Nephron (organoid): ENCODE data around the gene TAF8.
"Not testable (repeated sequence)": the region's sequence is repeated elsewhere in the genome, so short reads cannot be mapped to it uniquely, and the experiment has no call there.

Experiments used
- H3K27ac Mint-ChIP-seq, 3 experiments: 2 replicates each; pipeline ENCODE4 v1.8.0; 2020; ENCODE audit warnings: mixed read lengths in 3 of 3, mild to moderate bottlenecking in 2 of 3, moderate library complexity in 1 of 3
- H3K27me3 Mint-ChIP-seq: 2 replicates; pipeline ENCODE4 v1.8.0; 2021; ENCODE audit warnings: low read depth, mild to moderate bottlenecking, moderate library complexity, mixed read lengths
- H3K36me3 Mint-ChIP-seq: 2 replicates; pipeline ENCODE4 v1.8.0; 2020; ENCODE audit warnings: low read depth, mixed read lengths
- H3K4me1 Mint-ChIP-seq: 2 replicates; pipeline ENCODE4 v1.8.0; 2020; ENCODE audit warnings: mixed read lengths
- H3K4me3 Mint-ChIP-seq, 3 experiments: 2 replicates each; pipeline ENCODE4 v1.8.0; 2020; ENCODE audit warnings: mild to moderate bottlenecking in 3 of 3, mixed read lengths in 3 of 3, moderate library complexity in 2 of 3
- H3K9me3 Mint-ChIP-seq: 2 replicates; pipeline ENCODE4 v1.8.0; 2020; ENCODE audit warnings: mixed read lengths
- TF ChIP-seq, protein P1 (sequence below), 3 experiments: fragments of 200-600 bp; sonication (generic); IDR thresholded peaks; one replicate each; pipeline ENCODE4 v1.5.0; 2021; ENCODE audit warnings: antibody characterized with exemption in 3 of 3; ENCODE audit not compliant: unreplicated experiment in 3 of 3

The TAF8 gene, protein sequence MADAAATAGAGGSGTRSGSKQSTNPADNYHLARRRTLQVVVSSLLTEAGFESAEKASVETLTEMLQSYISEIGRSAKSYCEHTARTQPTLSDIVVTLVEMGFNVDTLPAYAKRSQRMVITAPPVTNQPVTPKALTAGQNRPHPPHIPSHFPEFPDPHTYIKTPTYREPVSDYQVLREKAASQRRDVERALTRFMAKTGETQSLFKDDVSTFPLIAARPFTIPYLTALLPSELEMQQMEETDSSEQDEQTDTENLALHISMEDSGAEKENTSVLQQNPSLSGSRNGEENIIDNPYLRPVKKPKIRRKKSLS

DNA sequence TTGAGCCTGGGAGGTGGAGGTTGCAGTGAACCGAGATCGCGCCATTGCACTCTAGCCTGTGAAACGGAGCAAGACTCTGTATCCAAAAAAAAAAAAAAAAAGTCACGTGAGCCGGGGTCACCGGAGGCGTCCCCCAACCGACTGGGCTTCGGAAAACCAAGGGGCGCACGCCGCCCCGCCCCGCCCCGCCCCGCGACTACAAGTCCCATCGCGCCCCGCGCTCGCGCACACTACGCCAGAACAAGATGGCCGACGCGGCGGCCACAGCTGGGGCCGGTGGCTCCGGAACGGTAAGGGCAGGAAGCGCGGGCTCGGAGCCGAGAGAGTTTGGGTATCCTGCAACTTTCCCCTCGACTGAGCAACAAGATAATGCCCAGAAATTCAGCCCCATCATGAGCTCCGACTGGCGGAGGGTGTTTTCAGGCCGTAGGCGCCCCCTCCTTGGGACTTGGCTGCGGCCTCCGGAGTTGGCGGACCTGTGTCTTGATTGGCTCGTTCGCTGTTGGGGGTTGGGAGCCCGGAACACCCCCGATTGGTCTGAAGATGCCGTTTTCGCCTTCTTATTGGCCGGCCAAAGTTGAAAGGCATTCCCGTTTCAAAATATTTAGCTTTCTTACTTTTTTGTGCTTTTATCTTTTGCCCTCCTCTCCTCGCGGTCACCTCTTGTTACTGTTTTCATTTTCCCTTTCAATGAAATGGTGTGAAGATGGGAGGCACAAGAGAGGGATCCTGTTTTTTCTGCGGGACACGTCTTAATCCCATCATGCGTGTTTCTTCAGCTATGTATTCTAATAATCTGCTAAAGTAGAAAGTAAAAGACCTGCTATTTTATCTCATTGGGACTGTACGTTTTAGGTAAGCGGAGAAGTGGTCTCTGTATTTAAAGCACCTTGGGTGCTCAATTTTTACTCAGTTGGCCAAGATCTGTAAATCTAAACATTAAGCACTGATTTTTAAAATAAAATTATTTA, at the start of gene TAF8:
Gene TAF8 (plus strand): TSS at position 228 of the 971 bp plus-strand sequence. CDS start 18 bp downstream, at position 246.
- TF ChIP-seq, protein P1, sequence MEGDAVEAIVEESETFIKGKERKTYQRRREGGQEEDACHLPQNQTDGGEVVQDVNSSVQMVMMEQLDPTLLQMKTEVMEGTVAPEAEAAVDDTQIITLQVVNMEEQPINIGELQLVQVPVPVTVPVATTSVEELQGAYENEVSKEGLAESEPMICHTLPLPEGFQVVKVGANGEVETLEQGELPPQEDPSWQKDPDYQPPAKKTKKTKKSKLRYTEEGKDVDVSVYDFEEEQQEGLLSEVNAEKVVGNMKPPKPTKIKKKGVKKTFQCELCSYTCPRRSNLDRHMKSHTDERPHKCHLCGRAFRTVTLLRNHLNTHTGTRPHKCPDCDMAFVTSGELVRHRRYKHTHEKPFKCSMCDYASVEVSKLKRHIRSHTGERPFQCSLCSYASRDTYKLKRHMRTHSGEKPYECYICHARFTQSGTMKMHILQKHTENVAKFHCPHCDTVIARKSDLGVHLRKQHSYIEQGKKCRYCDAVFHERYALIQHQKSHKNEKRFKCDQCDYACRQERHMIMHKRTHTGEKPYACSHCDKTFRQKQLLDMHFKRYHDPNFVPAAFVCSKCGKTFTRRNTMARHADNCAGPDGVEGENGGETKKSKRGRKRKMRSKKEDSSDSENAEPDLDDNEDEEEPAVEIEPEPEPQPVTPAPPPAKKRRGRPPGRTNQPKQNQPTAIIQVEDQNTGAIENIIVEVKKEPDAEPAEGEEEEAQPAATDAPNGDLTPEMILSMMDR (IDR thresholded peaks at IDR 0.05; ENCODE audit: unreplicated experiment in 3 of 3) = no peak
- Mint-ChIP-seq H3K4me3 (peak within 1 kb of the TSS; percentile 97 to 98 (median 97)), H3K27ac (peak within 1 kb of the TSS; percentile 98 to 100 (median 100)), H3K36me3 (peaks cover 27% of the 10 kb centered on the region), H3K4me1 (peaks cover 39% of the 10 kb centered on the region), H3K27me3 (peaks cover 5% of the 10 kb centered on the region), H3K9me3 (no peaks in the 10 kb centered on the region)

DNA sequence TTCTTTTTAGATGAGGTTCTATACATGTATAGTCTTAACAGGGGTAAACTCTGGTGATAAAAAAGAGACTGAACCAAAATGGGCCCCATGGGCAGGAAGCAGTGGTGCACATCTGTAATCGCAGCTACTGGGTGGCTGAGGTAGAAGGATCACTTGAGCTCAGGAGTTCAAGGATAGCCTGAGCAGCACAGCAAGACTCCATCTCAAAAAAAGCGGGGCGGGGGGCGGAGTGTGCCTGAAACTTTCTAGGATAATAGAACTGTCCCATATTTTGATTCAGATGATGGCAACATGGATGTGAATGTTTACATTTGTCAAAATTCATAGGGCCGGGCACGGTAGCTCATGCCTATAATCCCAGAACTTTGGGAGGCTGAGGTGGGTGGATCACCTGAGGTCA, 48.8 kb upstream of the TAF8 start:
- no peaks in the 10 kb centered on the region for H3K4me1 Mint-ChIP-seq
- no peak overlapping the region for H3K27ac Mint-ChIP-seq
- H3K27me3 Mint-ChIP-seq = peaks cover 4% of the 10 kb centered on the region
- peaks cover 3% of the 10 kb centered on the region for H3K36me3 Mint-ChIP-seq
- TF ChIP-seq, protein P1 (IDR thresholded peaks at IDR 0.05; ENCODE audit: unreplicated experiment in 3 of 3) = no peak
- H3K9me3 Mint-ChIP-seq = no peaks in the 10 kb centered on the region
- no peak overlapping the region for H3K4me3 Mint-ChIP-seq

DNA sequence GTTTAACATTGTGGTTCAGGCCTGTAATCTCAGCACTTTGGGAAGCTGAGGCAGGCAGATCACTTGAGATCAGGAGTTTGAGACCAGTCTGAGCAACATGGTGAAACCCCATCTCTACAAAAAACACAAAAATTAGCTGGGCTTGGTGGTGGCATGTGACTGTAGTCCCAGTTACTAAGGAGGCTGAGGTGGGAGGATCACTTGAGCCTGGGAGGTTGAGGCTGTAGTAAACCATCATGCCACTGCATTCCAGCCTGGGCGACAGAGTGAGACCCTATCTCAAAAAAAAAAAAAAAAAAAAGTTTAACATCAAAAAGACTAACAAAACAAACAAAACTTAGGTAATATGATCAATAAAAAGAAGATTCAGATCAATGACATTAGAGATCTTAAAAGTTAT, 46.7 kb upstream of the TAF8 start:
- not testable (repeated sequence) for H3K4me3 Mint-ChIP-seq, H3K36me3 Mint-ChIP-seq, H3K9me3 Mint-ChIP-seq, H3K27ac Mint-ChIP-seq, H3K27me3 Mint-ChIP-seq
- H3K4me1 Mint-ChIP-seq = peaks cover 17% of the 10 kb centered on the region

DNA sequence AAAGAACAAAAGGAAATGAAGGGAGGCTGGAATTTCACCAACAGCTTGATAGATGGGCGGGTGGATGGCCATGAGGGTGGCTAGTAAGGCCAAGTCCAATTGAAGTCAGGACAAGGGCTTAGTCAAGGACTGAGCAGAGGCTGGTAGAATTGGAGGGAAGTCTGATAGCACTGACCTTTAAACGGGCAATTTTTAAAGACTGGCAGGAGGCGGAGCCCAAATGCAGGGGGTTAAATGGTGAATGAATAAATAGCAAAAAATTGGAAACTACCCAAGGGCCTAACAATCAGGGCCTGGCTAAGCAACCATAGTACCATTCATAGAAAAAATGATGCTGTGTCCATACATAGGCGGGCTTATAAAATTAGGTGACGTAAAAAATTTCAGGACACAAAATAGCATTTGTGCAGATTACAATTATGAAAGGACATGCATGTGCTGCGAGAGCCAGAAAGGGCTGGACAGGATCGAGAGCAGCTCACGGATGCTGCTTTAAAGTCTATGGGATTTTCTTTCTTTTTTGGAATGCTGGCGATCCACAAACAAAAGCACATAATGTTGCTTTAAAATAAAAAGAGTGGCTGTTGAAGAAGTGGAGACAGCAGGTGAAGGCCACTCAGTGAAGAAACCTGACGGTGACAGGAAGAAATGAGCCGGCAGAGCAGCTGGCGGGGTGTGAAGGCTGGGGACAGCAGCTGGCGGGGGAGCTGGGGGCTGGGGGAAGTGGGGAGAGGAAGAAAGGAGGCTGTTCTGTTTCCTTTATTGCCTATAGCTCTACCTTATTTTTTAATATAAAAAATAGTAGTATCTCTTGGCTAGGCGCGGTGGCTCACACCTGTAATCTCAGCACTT, 42.8 kb upstream of the TAF8 start:
- Mint-ChIP-seq H3K27me3 (no peaks in the 10 kb centered on the region), H3K9me3 (no peaks in the 10 kb centered on the region), H3K27ac (peak overlapping the region; percentile 72 to 92 (median 81)), H3K4me3 (no peak overlapping the region), H3K36me3 (no peaks in the 10 kb centered on the region), H3K4me1 (peaks cover 33% of the 10 kb centered on the region)
- TF ChIP-seq, protein P1 (IDR thresholded peaks at IDR 0.05; ENCODE audit: unreplicated experiment in 3 of 3) = no peak

DNA sequence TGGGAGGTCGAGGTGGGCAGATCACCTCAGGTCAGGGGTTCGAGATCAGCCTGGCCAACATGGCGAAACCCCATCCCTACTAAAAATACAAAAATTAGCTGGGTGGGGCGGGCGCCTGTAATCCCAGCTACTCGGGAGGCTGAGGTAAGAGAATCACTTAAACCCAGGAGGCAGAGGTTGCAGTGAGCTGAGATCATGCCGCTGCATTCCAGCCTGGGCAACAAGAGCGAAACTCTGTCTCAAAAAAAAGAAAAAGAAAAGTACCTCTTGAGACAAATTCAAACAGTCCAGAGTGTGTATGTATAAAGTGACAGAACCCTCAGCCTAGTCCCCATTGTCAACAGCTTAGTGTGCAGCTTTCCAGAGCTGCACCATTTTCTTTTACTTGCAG, 42.2 kb upstream of the TAF8 start:
- H3K27ac Mint-ChIP-seq = peak overlapping the region; percentile 72 to 92 (median 81)
- peaks cover 39% of the 10 kb centered on the region for H3K4me1 Mint-ChIP-seq
- not testable (repeated sequence) for H3K36me3 Mint-ChIP-seq, H3K4me3 Mint-ChIP-seq, H3K9me3 Mint-ChIP-seq, H3K27me3 Mint-ChIP-seq

DNA sequence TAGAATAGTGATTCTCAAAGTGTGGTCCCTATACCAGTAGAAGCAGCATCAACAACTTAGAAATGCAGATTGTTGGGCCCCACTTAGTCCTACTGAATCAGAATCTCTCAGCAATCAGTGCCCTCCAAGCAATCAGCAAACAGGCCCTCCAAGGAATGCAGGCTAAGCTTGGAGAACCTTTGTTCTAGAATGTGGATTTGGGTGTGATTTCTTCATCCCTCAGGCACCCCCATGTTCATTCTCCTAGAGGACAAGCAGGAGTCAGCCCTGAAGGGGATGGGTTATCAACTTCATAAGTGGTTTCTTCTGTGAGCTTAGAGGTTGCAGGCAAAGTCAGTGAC, 40.5 kb upstream of the TAF8 start:
- TF ChIP-seq, protein P1 (IDR thresholded peaks at IDR 0.05; ENCODE audit: unreplicated experiment in 3 of 3) = no peak
- no peaks in the 10 kb centered on the region for H3K9me3 Mint-ChIP-seq
- no peaks in the 10 kb centered on the region for H3K27me3 Mint-ChIP-seq
- H3K36me3 Mint-ChIP-seq = no peaks in the 10 kb centered on the region
- H3K4me3 Mint-ChIP-seq = no peak overlapping the region
- peaks cover 40% of the 10 kb centered on the region for H3K4me1 Mint-ChIP-seq
- H3K27ac Mint-ChIP-seq = peak overlapping the region; percentile 51 to 81 (median 80)
